HepG2 (cell line): ENCODE data around the gene PELI1. TPM values are rescaled to one million over a fixed set of nuclear protein-coding genes. Genes with fewer than 3 reads are reported as not detected.

Experiments used
- AGO1 ChIP-seq: fragments of 200-400 bp; formaldehyde crosslinking; IDR thresholded peaks from 2 replicates; pipeline ENCODE4 v1.6.1; 2017; ENCODE audit warnings: mild to moderate bottlenecking, low read depth, low read length, moderate library complexity; ENCODE audit not compliant: poor library complexity, severe bottlenecking
- ASH2L ChIP-seq: fragments of 300-600, 200-600 bp; sonication (generic); IDR thresholded peaks from 2 replicates; pipeline ENCODE4 v1.7.0; 2017; ENCODE audit warnings: low read depth, mild to moderate bottlenecking, moderate library complexity, mixed read lengths, low read length; ENCODE audit not compliant: insufficient read length
- CREB1 ChIP-seq, 2 experiments: fragments of 450-650 bp in 1 of 2; IDR thresholded peaks; 2 replicates each; pipeline ENCODE4 v1.6.1; 2016 to 2017; ENCODE audit warnings: control low read depth in 1 of 2, mild to moderate bottlenecking in 1 of 2, missing compliant biosample characterization in 1 of 2, missing genetic modification characterization in 1 of 2
- HOXA7 ChIP-seq: sonication (generic); formaldehyde crosslinking; IDR thresholded peaks from 2 replicates; pipeline ENCODE4 v1.8.1; 2022; ENCODE audit warnings: mild to moderate bottlenecking, missing genetic modification reagents, moderate library complexity
- HOXD1 ChIP-seq: sonication (generic); formaldehyde crosslinking; IDR thresholded peaks from 2 replicates; pipeline ENCODE4 v1.5.0; 2020; ENCODE audit warnings: missing genetic modification reagents
- IKZF4 ChIP-seq: sonication (generic); formaldehyde crosslinking; IDR thresholded peaks from 2 replicates; pipeline ENCODE4 v1.5.1; 2020; ENCODE audit warnings: borderline replicate concordance, mild to moderate bottlenecking, low read depth, missing genetic modification reagents; ENCODE audit errors: not compliant biosample characterization
- IRF9 ChIP-seq: sonication (generic); formaldehyde crosslinking; IDR thresholded peaks from 2 replicates; pipeline ENCODE4 v1.8.0; 2022; ENCODE audit warnings: missing genetic modification reagents, mild to moderate bottlenecking, borderline replicate concordance
- KDM5B ChIP-seq: sonication (generic); formaldehyde crosslinking; IDR thresholded peaks from 2 replicates; pipeline ENCODE4 v1.4.0; 2020; ENCODE audit warnings: missing genetic modification reagents, mild to moderate bottlenecking, borderline replicate concordance
- KLF9 ChIP-seq: IDR thresholded peaks from 2 replicates; pipeline ENCODE4 v1.6.1; 2016; ENCODE audit warnings: low read depth
- RARA ChIP-seq: IDR thresholded peaks from 2 replicates; pipeline ENCODE4 v1.6.1; 2016; ENCODE audit warnings: missing genetic modification reagents, missing compliant biosample characterization
- RCOR2 ChIP-seq: IDR thresholded peaks from 2 replicates; pipeline ENCODE4 v1.6.1; 2016; ENCODE audit warnings: missing biosample characterization, missing genetic modification reagents
- TAF15 ChIP-seq: fragments of 200-400 bp; formaldehyde crosslinking; IDR thresholded peaks from one replicate; pipeline ENCODE4 v1.6.1; 2018; ENCODE audit warnings: mild to moderate bottlenecking, low read depth, low read length; ENCODE audit not compliant: poor library complexity, severe bottlenecking
- ZFP82 ChIP-seq: sonication (generic); formaldehyde crosslinking; IDR thresholded peaks from 2 replicates; pipeline ENCODE4 v1.5.1; 2020; ENCODE audit warnings: mild to moderate bottlenecking, missing genetic modification reagents, borderline replicate concordance
- ZNF230 ChIP-seq: sonication (generic); formaldehyde crosslinking; IDR thresholded peaks from 2 replicates; pipeline ENCODE4 v1.4.0; 2020; ENCODE audit warnings: mild to moderate bottlenecking, missing genetic modification reagents
- ZNF354B ChIP-seq: sonication (generic); formaldehyde crosslinking; IDR thresholded peaks from 2 replicates; pipeline ENCODE4 v1.8.0; 2022; ENCODE audit warnings: mild to moderate bottlenecking, missing genetic modification reagents
- ZNF644 ChIP-seq: IDR thresholded peaks from 2 replicates; pipeline ENCODE4 v1.6.1; 2016; ENCODE audit warnings: low read depth
- polyA plus RNA-seq, 8 experiments: library from polyadenylated mRNA; depleted of rRNA in 3 of 8; stranded (reverse) in 7 of 8; unstranded in 1 of 8; fragments of >200 nt; fragmentation: Illumina TruSeq in 4 of 8; extraction: Trizol in 4 of 8; gene quantifications; 2 replicates each; pipeline versions ENCODE4 v1.2.1 to v1.2.3, GENCODE V29; 2011 to 2016; ENCODE audit warnings: low read depth in 4 of 8, missing spikeins in 1 of 8, mixed read lengths in 1 of 8; ENCODE audit not compliant: insufficient read depth in 1 of 8
- total RNA-seq, 5 experiments: library from RNA; depleted of rRNA; stranded (reverse); fragments of >200 nt; fragmentation: Illumina TruSeq; extraction: Trizol; gene quantifications; 2 replicates each; pipeline ENCODE4 v1.2.3, GENCODE V29; 2016; ENCODE audit warnings: low read depth in 1 of 5
- TF ChIP-seq, protein P1 (sequence below): sonication (generic); formaldehyde crosslinking; IDR thresholded peaks from 2 replicates; pipeline ENCODE4 v1.4.0; 2020; ENCODE audit warnings: mild to moderate bottlenecking, missing genetic modification reagents, borderline replicate concordance
- TF ChIP-seq, protein P2 (sequence below): sonication (generic); formaldehyde crosslinking; IDR thresholded peaks from 2 replicates; pipeline ENCODE4 v1.8.0; 2022; ENCODE audit warnings: mild to moderate bottlenecking, missing genetic modification reagents, moderate library complexity

Gene PELI1
- total and polyA plus RNA-seq, 2 of the 13 experiments (the other 11 are each of a cell fraction or from before 2014, with no cell fraction given): 12.5 to 16.2 TPM

- TF ChIP-seq ASH2L: peak; percentile 77
- TF ChIP-seq ZNF644 (CRISPR knock-in tag): no peak
- peak; percentile 6 for TF ChIP-seq AGO1
- TF ChIP-seq, protein P1, sequence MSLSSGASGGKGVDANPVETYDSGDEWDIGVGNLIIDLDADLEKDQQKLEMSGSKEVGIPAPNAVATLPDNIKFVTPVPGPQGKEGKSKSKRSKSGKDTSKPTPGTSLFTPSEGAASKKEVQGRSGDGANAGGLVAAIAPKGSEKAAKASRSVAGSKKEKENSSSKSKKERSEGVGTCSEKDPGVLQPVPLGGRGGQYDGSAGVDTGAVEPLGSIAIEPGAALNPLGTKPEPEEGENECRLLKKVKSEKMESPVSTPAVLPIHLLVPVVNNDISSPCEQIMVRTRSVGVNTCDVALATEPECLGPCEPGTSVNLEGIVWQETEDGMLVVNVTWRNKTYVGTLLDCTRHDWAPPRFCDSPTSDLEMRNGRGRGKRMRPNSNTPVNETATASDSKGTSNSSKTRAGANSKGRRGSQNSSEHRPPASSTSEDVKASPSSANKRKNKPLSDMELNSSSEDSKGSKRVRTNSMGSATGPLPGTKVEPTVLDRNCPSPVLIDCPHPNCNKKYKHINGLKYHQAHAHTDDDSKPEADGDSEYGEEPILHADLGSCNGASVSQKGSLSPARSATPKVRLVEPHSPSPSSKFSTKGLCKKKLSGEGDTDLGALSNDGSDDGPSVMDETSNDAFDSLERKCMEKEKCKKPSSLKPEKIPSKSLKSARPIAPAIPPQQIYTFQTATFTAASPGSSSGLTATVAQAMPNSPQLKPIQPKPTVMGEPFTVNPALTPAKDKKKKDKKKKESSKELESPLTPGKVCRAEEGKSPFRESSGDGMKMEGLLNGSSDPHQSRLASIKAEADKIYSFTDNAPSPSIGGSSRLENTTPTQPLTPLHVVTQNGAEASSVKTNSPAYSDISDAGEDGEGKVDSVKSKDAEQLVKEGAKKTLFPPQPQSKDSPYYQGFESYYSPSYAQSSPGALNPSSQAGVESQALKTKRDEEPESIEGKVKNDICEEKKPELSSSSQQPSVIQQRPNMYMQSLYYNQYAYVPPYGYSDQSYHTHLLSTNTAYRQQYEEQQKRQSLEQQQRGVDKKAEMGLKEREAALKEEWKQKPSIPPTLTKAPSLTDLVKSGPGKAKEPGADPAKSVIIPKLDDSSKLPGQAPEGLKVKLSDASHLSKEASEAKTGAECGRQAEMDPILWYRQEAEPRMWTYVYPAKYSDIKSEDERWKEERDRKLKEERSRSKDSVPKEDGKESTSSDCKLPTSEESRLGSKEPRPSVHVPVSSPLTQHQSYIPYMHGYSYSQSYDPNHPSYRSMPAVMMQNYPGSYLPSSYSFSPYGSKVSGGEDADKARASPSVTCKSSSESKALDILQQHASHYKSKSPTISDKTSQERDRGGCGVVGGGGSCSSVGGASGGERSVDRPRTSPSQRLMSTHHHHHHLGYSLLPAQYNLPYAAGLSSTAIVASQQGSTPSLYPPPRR (CRISPR knock-in tag): no peak
- TF ChIP-seq RCOR2 (CRISPR knock-in tag): no peak
- TF ChIP-seq, protein P2, sequence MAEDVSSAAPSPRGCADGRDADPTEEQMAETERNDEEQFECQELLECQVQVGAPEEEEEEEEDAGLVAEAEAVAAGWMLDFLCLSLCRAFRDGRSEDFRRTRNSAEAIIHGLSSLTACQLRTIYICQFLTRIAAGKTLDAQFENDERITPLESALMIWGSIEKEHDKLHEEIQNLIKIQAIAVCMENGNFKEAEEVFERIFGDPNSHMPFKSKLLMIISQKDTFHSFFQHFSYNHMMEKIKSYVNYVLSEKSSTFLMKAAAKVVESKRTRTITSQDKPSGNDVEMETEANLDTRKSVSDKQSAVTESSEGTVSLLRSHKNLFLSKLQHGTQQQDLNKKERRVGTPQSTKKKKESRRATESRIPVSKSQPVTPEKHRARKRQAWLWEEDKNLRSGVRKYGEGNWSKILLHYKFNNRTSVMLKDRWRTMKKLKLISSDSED: no peak
- no peak for TF ChIP-seq KLF9 (CRISPR knock-in tag)
- no peak for TF ChIP-seq HOXD1 (CRISPR knock-in tag)
- TF ChIP-seq IRF9 (CRISPR knock-in tag): no peak
- TF ChIP-seq ZNF230 (CRISPR knock-in tag): no peak
- 0 out of 2 replicates have a peak, but pooled peaks have one; percentile 4 for TF ChIP-seq RARA (CRISPR knock-in tag)
- TF ChIP-seq HOXA7 (CRISPR knock-in tag): no peak
- TF ChIP-seq TAF15: no peak
- TF ChIP-seq ZNF354B (CRISPR knock-in tag): 0 out of 2 replicates have a peak, but pooled peaks have one; percentile 21
- peak; percentile 43; the same call in 1 of the 2 replicates for TF ChIP-seq CREB1 (IDR thresholded peaks at IDR 0.05)
- peak; percentile 31; the same call in 1 of the 2 replicates for TF ChIP-seq CREB1 (CRISPR knock-in tag; IDR thresholded peaks at IDR 0.05)
- TF ChIP-seq ZFP82 (CRISPR knock-in tag): peak; percentile 70; the same call in 1 of the 2 replicates
- TF ChIP-seq IKZF4 (CRISPR knock-in tag): peak; percentile 43
- no peak for TF ChIP-seq KDM5B (CRISPR knock-in tag)
Observed at GRCh38 chr2:64143169-64144056, 807 bp downstream of the PELI1 start (continued).
